Activated CD4-positive, alpha-beta T cell treated with anti-CD3 and anti-CD28 coated beads for 1 hour (primary cell): Measurements from ENCODE around the gene FSTL5.

ENCODE experiments used
- DNase-seq: peaks from one replicate; pipeline ENCODE4 v3.0.0-alpha.2; 2020

FSTL5 gene

DNA sequence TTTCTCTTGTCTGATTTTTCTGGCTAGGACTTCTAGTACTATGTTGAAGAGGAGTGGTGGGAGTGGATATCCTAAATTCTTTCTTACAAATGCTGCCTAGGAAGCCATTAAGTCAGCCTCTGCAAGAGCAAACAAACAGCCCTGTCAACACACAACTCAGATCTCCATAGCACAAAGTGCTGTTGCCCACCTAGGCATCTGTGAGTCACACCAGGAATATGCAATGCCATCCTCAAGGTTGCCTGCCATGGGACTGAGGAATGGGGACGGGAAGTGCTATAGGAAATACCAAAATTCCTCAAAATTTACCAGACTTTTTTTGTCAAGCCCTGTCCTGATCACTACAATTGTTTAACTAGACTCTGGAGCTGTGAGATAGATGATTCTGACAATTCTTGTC is 466.9 kb downstream of the FSTL5 start:
- DNase-seq = no peak

DNA sequence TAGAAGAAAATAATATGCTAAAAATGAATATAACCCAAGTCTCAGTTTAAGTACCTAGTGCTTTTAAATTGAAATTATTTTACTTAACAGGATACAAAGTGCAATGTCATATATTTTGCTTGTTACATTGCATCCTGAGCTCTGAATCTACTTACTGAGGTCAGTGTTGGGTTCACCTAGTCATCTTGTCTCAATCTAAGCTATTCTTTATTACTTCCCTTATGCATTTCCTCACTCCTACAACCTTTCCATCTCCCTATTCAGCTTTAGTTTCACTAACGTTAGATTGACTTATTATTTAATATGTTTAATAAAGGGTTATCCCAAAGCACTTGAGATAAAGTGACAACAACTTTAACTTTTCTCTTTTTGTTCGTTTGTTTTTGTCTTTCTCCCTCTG is 483.7 kb downstream of the FSTL5 start:
- no peak for DNase-seq

DNA sequence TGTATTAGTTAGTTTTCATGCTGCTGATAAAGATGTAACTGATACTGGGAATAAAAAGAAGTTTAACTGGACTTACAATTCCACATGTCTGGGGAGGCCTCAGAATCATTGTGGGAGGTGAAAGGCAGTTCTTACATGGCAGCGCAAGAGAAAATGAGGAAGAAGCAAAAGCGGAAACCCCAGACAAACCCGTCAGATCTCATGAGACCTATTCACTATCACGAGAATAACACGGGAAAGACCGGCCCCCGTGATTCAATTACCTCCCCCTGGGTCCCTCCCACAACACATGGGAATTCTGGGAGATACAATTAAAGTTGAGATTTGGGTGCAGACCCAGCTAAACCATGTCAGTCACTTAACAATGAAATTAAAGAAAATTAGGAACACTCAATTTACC is 499.1 kb downstream of the FSTL5 start:
- DNase-seq = no peak

DNA sequence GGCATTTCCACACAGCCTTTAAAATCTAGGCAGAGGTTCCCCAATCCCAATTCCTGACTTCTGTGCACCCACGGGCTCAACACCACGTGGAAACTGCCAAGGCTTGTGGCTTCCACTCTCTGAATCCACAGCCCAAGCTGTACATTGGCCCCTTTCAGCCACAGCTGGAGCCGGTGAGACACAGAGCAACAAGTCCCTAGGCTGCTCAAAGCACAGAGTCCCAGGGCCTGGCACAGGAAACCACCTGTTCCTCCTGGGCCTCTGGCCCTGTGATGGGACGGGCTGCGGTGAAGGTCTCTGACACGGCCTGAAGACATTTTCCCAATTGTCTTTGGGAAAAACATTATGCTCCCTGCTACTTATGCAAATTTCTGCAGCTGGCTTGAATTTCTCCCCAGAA is 500.0 kb downstream of the FSTL5 start:
- no peak for DNase-seq

DNA sequence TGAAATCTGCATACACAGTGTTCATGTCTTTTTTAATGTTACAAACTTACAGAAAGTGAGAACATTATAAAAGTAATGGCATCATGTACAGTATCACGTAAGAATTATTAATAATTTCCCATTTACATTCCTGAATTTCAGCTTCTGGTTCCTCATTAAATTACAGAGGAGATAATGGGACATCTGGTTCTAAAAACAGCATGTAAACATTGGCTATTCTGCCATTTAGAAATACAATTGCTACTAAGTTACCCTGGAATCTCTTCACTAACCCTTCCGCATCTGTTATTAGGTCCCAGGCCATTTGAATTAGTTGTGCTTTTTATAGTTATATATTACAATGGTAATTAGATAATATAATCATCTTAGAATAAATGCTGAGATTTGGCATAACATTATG is 505.1 kb downstream of the FSTL5 start:
- DNase-seq = no peak

DNA sequence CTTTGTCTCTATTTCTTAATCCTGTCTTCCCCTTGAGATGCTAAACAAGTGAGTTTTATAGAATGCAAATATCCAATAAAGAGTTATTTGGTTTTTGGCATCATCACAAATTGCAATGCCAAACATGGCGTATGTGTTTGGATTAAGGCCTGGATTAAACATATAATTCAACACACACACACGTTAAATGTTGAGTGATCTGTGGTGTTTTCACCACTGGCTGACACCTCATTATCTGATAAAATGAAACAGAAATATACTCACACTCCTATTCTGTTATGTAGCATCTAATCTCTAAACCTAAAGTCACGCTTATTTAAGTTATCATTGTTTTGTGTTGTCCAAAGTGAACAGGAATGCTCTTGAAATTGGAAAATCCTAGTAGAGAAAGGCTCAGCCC is 506.2 kb downstream of the FSTL5 start:
- DNase-seq = no peak

DNA sequence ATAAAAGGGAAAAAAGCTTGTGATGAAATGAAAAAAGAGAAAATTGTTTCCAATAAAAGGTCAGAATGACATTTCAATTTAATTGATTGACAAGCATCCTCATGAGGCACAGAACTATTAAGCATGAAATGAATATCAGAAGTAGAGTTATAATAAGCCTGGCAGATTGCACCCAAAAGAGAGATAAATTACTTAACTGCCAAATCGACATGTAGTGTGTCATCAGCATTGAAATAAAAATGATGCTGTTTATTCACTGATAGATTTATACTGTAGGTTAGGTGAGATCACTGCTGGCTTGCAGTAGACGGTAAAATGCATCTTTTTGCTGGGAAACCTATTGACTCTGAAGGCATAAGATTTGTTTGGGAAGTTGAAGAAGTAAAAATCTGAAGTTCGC is 507.2 kb downstream of the FSTL5 start:
- no peak for DNase-seq

DNA sequence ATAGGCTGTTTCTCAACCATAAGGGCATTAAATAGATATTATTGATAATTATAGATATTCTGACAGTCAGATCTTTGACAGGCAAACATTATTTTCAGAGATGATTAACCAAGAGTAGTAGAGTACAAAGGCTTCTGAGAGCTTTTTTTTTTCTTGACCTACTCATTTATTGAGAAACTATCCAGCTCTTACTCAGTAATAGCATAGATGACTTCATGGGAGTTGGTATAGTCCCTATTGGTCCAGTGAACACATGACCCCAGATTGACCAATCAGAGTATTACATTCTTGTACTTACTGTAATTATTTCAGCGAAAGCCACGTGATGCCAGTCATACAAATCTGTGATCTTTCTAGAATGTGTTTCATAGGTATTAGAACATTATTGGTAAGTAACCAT is 508.7 kb downstream of the FSTL5 start:
- no peak for DNase-seq

DNA sequence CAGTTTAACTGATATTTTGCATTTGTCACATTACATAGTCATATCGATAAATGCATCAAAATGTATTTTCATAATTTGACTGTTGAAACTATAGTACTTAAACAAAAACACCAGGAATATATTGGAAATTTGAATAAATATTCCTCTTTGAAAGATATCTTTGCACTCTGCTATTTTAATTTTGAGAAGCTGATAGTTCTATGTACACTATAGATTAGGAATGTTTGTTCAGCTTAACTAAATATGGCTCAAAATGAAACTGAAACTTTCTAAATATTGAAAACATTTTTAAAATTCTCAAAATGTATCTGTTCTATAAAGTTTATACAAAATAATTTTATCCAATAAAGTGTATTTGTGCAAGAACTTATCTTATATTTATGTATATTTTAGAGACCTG is 510.1 kb downstream of the FSTL5 start:
- no peak for DNase-seq

DNA sequence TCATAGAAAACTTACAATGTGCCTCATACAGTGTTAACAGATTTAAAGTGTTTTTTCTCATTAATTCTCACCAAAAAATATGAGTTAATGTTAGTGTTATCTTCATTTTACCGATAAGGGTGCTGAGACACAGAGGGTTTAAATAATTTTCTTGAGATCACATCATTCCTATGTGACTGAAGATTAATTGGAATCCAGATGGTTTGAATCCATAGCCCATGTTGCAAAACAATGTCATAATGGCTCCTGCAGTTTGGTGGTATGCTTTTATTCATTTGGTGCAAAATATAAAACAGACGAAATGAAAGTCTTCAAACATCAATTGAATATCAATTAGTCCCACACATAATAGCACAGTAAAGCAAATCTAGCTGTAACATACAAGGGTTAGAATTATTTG is 512.2 kb downstream of the FSTL5 start:
- no peak for DNase-seq

DNA sequence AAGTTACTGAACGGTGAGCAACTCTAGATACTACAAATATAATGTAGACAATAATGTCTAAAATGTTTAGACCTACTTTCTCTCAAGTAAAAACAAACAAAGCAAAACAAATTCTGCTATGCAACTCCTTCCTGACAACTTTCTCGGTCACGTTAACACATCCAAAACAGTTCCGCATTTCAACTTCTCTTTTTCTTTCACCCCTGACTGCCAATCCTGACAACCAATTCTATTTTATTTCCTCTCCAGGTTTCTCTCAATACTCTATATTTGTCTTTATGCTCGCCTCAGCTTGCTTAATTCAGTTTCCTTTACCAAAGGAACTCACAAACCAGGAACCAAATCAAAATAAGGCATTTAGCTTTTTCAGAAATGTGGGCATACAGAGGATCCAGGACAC is 513.0 kb downstream of the FSTL5 start:
- DNase-seq = no peak

DNA sequence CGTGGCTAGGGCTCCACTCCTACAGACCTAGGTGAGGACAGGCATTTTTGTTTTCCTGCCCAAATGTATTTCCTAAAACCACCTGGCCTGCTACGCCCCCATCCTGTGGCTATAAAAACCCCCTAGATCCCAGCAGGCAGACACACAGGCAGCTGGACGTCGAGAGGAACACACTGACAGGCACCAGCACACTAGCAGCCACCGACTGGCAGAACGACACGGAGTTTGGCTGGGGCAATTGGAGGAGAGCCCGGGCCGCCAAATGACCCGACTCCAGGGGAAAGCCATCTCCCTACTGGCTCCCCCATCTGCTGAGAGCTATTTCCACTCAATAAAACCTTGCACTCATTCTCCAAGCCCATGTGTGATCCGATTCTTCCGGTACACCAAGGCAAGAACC is 516.0 kb downstream of the FSTL5 start:
- DNase-seq = no peak

DNA sequence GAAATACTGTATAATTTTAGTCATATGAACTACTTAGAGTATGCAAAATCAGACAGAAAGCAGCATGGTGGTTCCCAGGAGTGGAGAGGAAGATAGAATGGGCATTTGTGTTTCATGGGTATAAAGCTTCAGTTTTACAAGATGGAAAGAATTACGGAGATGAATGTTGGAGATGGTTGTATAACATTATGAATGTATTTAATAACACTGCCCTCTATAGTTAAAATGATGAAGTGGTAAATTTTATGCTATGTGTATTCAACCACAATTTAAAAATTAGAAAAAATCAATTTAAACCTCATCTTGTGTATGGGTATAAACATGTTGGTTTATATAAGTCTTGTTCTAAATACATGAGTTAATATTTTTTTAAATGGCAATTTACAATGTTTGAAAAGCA is 521.1 kb downstream of the FSTL5 start:
- DNase-seq = no peak

DNA sequence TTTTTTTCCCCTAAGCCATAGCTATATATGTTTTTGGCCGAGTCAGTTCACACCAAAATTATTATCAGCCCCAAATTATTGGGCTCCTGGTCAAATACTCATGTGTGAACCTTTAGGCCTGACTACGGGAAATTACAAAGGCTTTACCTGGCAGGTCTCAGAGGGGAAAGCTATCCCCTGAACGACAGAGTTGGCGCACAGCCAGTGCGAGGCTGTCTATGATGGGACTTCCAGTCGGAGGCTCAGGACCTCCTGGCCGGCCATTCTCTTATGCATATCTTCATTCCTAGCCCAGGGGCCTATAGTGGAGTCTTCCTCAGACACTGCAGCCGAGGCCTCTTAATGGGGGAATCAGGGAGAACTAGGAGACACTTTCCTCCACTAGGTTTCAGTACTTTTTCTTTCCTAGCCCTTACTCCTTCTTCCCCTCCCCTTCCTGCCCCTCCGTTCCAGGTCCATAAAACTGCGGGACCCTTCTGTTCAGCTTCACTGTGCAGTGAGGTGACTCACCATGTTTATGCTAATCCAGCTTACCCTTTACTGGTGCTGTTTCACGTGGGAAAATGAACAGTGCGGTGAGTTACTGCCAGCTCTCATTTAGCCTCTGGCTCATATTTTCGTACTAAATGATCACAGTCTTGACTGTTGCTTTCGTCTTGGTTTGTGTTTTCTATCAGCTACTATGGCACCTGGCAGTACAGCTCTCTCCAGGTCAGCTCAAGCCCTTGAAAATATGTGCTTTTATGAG is 533.9 kb downstream of the FSTL5 start:
- DNase-seq = no peak

DNA sequence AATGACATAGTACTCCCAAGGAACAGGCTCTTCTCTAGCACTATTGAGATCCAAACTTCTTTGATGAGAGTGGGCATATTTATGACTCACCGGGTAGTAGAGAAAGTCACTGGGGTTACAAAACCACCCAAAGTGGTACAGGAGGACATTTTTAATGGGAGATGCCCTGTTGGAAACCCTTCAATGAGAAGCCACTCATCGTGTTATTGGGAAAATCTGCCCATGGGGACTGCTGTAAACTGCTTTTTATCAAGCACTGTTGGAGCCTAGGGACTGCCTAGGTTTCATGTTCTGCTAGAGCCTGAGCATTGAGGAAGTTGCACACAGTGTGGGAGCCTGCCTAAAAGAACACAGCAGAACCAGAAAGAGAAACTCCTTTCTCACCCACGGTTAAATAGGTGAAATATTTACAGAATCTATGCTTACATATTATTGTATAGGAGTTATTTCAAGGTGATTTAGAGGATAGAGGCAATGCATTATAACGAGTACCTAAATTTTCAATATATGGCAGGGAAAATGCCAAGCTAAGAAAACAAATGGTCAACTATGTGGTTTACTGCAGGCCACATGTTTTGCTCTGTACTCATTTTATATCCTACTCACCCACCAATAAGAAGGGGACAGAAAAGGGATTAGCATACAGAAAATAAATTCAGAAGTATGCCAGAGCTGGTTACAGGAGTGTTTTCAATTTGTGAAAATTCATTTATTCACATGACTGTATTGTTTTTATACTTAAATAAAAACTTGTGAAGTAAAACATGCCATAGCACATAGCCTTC is 559.1 kb downstream of the FSTL5 start:
- DNase-seq = no peak

DNA sequence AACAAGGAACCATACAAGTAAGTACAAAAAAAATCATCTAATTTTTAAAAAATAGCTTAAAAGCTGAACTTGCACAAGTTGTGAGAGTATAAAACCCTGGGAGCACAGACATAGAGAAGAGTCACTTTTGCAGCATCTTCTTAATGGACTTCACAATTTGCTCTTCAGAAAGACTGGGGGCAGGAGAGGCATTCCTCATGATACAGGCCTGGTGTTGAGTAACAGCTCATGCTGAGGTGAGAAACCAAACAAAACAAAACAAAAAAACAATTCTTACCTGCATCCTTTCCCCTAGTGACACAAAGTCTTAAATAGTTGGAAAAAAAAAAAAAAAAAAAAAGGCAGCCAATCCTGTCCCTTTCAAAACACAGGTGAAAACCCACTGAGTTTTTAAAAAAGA is 562.8 kb downstream of the FSTL5 start:
- no peak for DNase-seq

DNA sequence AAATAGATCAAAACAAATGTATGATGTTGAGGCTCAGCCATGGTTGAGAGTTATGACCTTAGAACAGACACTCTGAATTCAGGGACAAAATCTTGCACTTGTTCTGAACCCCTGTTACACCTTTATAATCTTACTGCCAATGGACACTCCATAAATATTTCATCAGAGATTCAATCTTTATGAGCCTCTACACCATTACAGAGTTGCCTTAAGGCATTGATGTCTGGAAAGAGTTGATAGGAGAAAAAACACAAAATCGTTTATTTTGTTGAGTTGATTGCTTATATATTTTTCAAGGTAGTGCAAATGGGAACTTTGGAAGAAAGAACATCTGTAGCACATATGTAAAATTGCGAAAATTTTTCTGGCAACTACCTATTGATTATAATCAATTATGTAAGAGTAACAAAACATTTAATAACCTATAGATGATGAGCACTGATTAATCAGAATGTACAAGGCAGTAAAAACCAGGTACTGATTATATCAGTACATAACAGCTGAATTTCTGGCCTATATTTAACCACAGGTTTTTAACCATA is 568.5 kb downstream of the FSTL5 start:
- no peak for DNase-seq

DNA sequence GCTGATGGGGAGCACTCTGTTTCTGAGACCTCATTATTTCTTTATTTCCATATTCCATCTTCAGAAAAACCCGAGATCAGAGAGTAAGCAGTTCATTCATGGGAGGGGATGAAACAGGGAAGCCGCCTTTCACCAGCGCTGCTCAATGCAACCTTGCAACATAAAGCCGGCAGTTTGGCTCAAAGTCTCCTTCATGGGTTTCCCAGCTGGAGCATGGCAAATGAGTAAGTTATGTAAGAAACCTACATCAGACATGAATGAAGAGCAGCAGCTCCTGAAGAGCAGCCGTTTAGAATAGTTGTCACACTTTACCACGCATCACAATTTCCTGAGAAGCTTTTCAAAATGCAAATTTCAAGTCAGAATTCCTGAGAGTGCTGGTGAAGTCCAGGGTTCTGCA is 578.8 kb downstream of the FSTL5 start:
- DNase-seq = no peak

DNA sequence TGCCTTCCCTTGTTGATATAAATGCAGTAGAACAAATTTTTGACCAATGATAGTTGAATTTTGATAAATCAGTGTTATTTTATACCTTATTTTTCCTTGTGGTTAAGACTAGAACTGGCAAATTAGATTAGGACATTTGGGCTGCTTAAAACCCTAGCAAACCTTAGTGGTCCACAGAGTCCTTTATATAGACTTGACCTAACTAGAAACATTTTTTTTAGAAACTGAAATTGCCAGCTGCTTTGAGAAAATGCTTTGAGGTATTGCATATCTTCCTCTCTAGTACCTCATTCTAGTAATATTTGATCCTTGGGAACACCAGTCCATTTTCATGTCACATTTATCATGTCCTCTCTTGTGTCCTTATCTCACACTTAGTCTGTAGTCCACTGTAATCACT is 580.3 kb downstream of the FSTL5 start:
- no peak for DNase-seq

DNA sequence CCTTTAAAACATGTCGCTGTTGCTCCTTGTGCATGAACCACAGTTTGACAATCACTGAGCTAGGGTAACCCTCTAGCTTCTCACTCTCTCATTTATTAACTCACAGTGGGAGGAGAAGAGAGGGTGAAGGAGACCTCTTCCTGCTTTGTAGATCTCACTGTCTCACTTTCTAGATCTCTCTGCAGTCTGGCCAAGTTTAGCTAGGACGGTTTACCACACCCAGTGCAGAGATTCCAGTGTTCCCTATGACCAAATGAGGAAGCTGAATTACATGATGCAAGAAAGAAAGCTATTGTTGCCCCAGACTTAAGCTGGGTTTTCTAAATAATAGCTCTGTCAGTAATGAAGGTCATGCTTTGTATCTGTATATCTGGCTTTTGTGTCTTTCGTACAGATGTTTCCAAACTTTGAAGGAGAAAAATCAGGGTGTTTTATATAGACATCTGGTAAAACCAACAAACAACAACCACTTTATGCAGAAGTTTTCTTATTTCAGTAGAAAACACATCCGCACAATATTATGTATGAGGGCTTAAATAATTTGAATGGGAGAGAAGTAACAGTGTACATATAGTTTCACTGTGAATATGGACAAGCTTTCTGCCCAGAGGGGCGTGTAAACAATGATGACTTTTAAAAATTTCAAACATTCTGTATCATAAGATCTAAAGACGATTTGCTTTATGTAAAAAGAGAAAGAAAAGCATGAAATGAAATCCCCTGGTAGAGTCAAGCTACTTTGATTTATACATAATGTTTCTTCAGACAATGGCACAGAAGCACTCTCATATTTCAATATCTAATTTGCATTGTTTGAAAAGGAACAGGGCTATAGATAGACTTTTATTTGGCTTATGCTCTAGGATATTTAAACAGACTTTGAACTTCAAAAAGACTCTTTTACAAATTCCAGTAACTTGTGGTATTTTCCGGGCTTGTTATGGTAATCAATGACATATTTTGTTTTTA is 582.3 kb downstream of the FSTL5 start:
- DNase-seq = no peak

DNA sequence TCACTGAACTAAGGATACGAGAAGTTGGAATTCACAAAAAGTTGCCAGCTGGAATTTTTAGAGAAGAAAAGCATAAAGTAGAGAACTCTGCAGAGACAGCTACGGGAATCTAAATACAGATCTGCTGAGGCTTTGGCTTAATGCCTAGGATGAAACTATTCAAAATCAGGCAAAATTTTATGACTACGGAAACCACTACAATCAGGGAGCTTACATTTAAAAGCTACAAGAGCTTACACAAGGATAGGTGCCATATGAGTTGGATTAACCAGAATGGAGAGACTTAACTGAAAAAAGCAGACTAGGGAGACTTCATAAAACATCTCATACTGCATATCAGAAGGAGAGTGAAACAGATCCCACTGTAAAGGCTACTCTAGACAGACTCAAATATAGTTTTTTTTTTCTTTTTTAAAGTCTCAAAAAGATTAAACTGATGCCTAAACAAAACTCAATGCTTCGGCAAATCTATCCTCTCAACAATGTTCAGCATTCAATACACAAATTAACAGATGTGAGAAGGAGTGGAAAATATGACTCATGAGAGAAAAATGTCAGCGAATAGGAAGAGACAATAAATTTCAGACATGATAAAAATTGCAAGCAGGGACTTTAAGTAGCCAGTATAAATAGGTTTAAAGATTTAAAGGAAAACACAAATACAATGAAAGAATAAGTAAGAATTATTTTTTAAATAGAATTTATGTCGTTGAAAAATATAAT is 586.1 kb downstream of the FSTL5 start:
- DNase-seq = no peak

DNA sequence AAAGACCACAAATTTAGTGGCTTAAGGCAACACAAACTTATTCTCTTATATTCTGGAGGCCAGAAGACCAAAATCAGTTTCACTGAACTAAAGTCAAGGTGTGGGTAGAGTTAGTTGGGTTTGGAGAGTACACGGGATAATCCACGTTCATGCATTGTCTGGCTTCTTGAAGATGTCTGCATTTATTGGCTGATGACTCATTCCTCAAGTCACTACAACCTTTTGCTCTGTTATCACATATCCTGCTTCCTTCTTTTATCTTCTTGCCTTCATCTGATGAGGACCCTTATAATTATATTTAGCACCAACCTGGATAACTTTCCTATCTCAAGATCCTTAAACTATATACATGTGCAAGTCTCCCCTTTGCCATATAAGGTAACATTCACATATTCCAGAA is 590.0 kb downstream of the FSTL5 start:
- DNase-seq = no peak
